Mammary epithelial cell (primary cell): Measurements from ENCODE around the gene UNC13B.
"Not testable (repeated sequence)": the region's sequence is repeated elsewhere in the genome, so short reads cannot be mapped to it uniquely, and the experiment has no call there.

ENCODE experiments used
- EZH2 ChIP-seq: IDR thresholded peaks from 2 replicates; pipeline ENCODE4 v1.6.1; 2012; ENCODE audit warnings: low read length, inconsistent platforms, borderline replicate concordance
- TF ChIP-seq, protein P1 (sequence below), 2 donors: IDR thresholded peaks in 1 of 2; conservative IDR thresholded peaks in 1 of 2; 2 replicates each; pipeline ENCODE4 v1.5.1; 2011 to 2012; ENCODE audit warnings: inconsistent platforms in 2 of 2, low read length in 2 of 2, mild to moderate bottlenecking in 2 of 2, control low read depth in 1 of 2, low read depth in 1 of 2; ENCODE audit not compliant: insufficient read depth in 1 of 2; ENCODE audit errors: extremely low read depth in 1 of 2

DNA sequence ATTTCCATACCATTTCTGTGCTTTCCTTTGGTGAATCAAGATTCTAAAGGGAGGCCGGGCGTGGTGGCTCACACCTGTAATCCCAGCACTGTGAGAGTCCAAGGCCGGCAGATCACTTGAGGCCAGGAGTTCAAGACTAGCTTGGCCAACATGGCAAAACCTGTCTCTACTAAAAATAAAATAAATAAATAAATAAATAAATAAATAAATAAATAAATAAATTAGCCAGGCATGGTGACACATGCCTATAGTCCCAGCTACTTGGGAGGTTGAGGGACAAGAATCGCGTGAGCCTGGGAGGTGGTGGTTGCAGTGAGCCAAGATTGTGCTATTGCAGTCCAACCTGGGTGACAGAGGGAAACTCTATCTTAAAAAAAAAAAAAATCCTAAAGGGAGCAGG, 247.6 kb downstream of the UNC13B start:
- TF ChIP-seq EZH2: not testable (repeated sequence)
- TF ChIP-seq, protein P1, sequence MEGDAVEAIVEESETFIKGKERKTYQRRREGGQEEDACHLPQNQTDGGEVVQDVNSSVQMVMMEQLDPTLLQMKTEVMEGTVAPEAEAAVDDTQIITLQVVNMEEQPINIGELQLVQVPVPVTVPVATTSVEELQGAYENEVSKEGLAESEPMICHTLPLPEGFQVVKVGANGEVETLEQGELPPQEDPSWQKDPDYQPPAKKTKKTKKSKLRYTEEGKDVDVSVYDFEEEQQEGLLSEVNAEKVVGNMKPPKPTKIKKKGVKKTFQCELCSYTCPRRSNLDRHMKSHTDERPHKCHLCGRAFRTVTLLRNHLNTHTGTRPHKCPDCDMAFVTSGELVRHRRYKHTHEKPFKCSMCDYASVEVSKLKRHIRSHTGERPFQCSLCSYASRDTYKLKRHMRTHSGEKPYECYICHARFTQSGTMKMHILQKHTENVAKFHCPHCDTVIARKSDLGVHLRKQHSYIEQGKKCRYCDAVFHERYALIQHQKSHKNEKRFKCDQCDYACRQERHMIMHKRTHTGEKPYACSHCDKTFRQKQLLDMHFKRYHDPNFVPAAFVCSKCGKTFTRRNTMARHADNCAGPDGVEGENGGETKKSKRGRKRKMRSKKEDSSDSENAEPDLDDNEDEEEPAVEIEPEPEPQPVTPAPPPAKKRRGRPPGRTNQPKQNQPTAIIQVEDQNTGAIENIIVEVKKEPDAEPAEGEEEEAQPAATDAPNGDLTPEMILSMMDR (conservative IDR thresholded peaks at IDR 0.05 in 1 of 2, IDR thresholded peaks at IDR 0.05 in 1 of 2; ENCODE audit: extremely low read depth in 1 of 2, insufficient read depth in 1 of 2, low read depth in 1 of 2, low read length in 2 of 2): not testable (repeated sequence)
